GM12878 (cell line): ENCODE measurements around the gene AP3B2.

Experiments
- BCLAF1 ChIP-seq: fragments of 450-650 bp; IDR thresholded peaks from 2 replicates; pipeline ENCODE4 v1.6.1; 2017; ENCODE audit warnings: antibody characterized with exemption, mild to moderate bottlenecking, moderate library complexity
- CHD1 ChIP-seq: IDR thresholded peaks from 2 replicates; pipeline ENCODE4 v1.6.1; 2012; ENCODE audit warnings: low read depth, low read length, improper control_type of control experiment
- CHD4 ChIP-seq: fragments of 200-600 bp; sonication (generic); IDR thresholded peaks from 2 replicates; pipeline ENCODE4 v1.6.1; 2016; ENCODE audit warnings: mild to moderate bottlenecking
- CTCF ChIP-seq, 3 experiments: IDR thresholded peaks in 2 of 3; conservative IDR thresholded peaks in 1 of 3; 2 replicates each; pipeline ENCODE4 v1.5.1; 2011; ENCODE audit warnings: low read depth in 3 of 3, low read length in 3 of 3, mild to moderate bottlenecking in 3 of 3, control low read depth in 2 of 3, moderate library complexity in 2 of 3, inconsistent platforms in 1 of 3, mixed read lengths in 1 of 3; ENCODE audit not compliant: control insufficient read depth in 2 of 3, insufficient read depth in 1 of 3; ENCODE audit errors: extremely low read depth in 1 of 3
- POLR2A ChIP-seq: IDR thresholded peaks from 2 replicates; pipeline ENCODE4 v1.6.1; 2011; ENCODE audit warnings: low read depth, mild to moderate bottlenecking, low read length
- RFX5 ChIP-seq: IDR thresholded peaks from 2 replicates; pipeline ENCODE4 v1.6.1; 2011; ENCODE audit warnings: low read depth, low read length, improper control_type of control experiment
- SREBF2 ChIP-seq: IDR thresholded peaks from 2 replicates; pipeline ENCODE4 v1.6.1; 2012; ENCODE audit warnings: mild to moderate bottlenecking, low read length
- TBL1XR1 ChIP-seq: IDR thresholded peaks from 2 replicates; pipeline ENCODE4 v1.6.1; 2012; ENCODE audit warnings: low read depth, low read length, improper control_type of control experiment
- YY1 ChIP-seq: IDR thresholded peaks from 2 replicates; pipeline ENCODE4 v1.6.1; 2011; ENCODE audit warnings: low read depth, mild to moderate bottlenecking, low read length
- ZNF24 ChIP-seq: fragments of 450-650 bp; IDR thresholded peaks from 2 replicates; pipeline ENCODE4 v1.6.1; 2017; ENCODE audit warnings: antibody characterized with exemption, mild to moderate bottlenecking
- TF ChIP-seq, protein P1 (sequence below): IDR thresholded peaks from 2 replicates; pipeline ENCODE4 v1.6.1; 2012; ENCODE audit warnings: low read depth, low read length, improper control_type of control experiment
- TF ChIP-seq, protein P2 (sequence below): IDR thresholded peaks from 2 replicates; pipeline ENCODE4 v1.6.1; 2011; ENCODE audit warnings: low read depth, low read length, improper control_type of control experiment, borderline replicate concordance

- TF ChIP-seq CHD1 (no peak), POLR2A (no peak), SREBF2 (no peak), CTCF (IDR thresholded peaks at IDR 0.05 in 2 of 3, conservative IDR thresholded peaks at IDR 0.05 in 1 of 3; ENCODE audit: control insufficient read depth in 2 of 3, extremely low read depth in 1 of 3, insufficient read depth in 1 of 3, low read depth in 3 of 3, low read length in 3 of 3) (no peak), CHD4 (no peak), BCLAF1 (no peak), YY1 (no peak), ZNF24 (no peak), TBL1XR1 (no peak), RFX5 (no peak)
- TF ChIP-seq, protein P1, sequence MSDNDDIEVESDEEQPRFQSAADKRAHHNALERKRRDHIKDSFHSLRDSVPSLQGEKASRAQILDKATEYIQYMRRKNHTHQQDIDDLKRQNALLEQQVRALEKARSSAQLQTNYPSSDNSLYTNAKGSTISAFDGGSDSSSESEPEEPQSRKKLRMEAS, result no peak
- TF ChIP-seq, protein P2, sequence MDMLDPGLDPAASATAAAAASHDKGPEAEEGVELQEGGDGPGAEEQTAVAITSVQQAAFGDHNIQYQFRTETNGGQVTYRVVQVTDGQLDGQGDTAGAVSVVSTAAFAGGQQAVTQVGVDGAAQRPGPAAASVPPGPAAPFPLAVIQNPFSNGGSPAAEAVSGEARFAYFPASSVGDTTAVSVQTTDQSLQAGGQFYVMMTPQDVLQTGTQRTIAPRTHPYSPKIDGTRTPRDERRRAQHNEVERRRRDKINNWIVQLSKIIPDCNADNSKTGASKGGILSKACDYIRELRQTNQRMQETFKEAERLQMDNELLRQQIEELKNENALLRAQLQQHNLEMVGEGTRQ, result no peak
These were observed 73.9 kb downstream of the AP3B2 start for GRCh38 chr15:82635798-82636197.
